ENCODE results near the gene ABCA2.

DNA sequence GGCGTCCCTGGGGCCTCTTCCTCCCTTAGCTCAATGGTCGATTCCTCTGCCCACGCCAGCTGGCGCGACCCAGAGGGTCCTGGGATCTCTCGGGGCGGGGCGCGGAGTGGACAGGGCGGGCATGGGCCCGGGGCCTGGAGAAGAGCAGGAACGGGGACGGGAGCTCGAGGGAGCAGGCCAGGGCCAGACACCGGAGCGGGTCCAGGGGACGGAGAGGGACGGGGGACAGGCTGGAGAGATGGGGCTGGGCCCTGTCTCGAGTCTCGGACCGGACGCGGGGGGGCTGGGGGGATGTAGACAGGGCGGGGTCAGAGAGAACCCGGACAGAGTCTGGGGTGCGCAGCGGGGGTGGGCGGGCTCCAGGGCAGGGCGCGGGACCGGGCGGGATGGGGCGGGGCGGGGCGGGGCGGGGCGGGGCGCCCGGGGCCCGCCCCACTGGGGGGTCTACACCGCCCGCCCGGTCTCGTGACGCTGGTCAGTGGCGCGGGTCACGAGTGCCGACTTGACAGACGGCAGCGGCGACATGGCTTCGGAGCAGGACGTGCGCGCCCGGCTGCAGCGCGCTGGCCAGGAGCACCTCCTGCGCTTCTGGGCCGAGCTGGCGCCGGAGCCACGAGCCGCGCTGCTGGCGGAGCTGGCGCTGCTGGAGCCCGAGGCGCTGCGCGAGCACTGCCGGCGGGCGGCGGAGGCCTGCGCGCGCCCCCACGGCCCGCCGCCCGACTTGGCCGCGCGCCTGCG lies 49.1 kb upstream of the ABCA2 start, which contains the start of gene UAP1L1:
- TF ChIP-seq NONO (IDR thresholded peaks at IDR 0.05; ENCODE audit: low read depth in 2 of 2, low read length in 1 of 2) (no peak), CREB1 (IDR thresholded peaks at IDR 0.05) (no peak), CREB1 (CRISPR knock-in tag; IDR thresholded peaks at IDR 0.05) (no peak), ESRRA (IDR thresholded peaks at IDR 0.05; ENCODE audit: borderline replicate concordance, low read depth) (no peak), KLF6 (CRISPR knock-in tag; IDR thresholded peaks at IDR 0.05; ENCODE audit: borderline replicate concordance) (no peak), JUND (IDR thresholded peaks at IDR 0.05; ENCODE audit: borderline replicate concordance, low read depth, low read length) (no peak), JUND (tag; IDR thresholded peaks at IDR 0.05; ENCODE audit: borderline replicate concordance, low read depth, low read length) (no peak), POU5F1 (IDR thresholded peaks at IDR 0.05; ENCODE audit: borderline replicate concordance, low read depth, low read length, partially characterized antibody) (no peak), TOE1 (IDR thresholded peaks at IDR 0.05; ENCODE audit: borderline replicate concordance) (no peak), TOE1 (CRISPR knock-in tag; IDR thresholded peaks at IDR 0.05; ENCODE audit: borderline replicate concordance, low read depth) (no peak)
- TF ChIP-seq, protein P1, sequence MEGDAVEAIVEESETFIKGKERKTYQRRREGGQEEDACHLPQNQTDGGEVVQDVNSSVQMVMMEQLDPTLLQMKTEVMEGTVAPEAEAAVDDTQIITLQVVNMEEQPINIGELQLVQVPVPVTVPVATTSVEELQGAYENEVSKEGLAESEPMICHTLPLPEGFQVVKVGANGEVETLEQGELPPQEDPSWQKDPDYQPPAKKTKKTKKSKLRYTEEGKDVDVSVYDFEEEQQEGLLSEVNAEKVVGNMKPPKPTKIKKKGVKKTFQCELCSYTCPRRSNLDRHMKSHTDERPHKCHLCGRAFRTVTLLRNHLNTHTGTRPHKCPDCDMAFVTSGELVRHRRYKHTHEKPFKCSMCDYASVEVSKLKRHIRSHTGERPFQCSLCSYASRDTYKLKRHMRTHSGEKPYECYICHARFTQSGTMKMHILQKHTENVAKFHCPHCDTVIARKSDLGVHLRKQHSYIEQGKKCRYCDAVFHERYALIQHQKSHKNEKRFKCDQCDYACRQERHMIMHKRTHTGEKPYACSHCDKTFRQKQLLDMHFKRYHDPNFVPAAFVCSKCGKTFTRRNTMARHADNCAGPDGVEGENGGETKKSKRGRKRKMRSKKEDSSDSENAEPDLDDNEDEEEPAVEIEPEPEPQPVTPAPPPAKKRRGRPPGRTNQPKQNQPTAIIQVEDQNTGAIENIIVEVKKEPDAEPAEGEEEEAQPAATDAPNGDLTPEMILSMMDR (IDR thresholded peaks at IDR 0.05 in 2 of 3, conservative IDR thresholded peaks at IDR 0.05 in 1 of 3; ENCODE audit: insufficient read depth in 2 of 3, low read depth in 1 of 3, low read length in 3 of 3) = no peak
- TF ChIP-seq, protein P2, sequence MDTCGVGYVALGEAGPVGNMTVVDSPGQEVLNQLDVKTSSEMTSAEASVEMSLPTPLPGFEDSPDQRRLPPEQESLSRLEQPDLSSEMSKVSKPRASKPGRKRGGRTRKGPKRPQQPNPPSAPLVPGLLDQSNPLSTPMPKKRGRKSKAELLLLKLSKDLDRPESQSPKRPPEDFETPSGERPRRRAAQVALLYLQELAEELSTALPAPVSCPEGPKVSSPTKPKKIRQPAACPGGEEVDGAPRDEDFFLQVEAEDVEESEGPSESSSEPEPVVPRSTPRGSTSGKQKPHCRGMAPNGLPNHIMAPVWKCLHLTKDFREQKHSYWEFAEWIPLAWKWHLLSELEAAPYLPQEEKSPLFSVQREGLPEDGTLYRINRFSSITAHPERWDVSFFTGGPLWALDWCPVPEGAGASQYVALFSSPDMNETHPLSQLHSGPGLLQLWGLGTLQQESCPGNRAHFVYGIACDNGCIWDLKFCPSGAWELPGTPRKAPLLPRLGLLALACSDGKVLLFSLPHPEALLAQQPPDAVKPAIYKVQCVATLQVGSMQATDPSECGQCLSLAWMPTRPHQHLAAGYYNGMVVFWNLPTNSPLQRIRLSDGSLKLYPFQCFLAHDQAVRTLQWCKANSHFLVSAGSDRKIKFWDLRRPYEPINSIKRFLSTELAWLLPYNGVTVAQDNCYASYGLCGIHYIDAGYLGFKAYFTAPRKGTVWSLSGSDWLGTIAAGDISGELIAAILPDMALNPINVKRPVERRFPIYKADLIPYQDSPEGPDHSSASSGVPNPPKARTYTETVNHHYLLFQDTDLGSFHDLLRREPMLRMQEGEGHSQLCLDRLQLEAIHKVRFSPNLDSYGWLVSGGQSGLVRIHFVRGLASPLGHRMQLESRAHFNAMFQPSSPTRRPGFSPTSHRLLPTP (IDR thresholded peaks at IDR 0.05; ENCODE audit: borderline replicate concordance, extremely low read depth, insufficient read length) = no peak
- TF ChIP-seq, protein P3, sequence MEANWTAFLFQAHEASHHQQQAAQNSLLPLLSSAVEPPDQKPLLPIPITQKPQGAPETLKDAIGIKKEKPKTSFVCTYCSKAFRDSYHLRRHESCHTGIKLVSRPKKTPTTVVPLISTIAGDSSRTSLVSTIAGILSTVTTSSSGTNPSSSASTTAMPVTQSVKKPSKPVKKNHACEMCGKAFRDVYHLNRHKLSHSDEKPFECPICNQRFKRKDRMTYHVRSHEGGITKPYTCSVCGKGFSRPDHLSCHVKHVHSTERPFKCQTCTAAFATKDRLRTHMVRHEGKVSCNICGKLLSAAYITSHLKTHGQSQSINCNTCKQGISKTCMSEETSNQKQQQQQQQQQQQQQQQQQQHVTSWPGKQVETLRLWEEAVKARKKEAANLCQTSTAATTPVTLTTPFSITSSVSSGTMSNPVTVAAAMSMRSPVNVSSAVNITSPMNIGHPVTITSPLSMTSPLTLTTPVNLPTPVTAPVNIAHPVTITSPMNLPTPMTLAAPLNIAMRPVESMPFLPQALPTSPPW (CRISPR knock-in tag; IDR thresholded peaks at IDR 0.05) = peak; percentile 90
